OCI-LY1 (cell line): ENCODE results near the gene GMPR.
"Not testable (repeated sequence)": the region's sequence is repeated elsewhere in the genome, so short reads cannot be mapped to it uniquely, and the experiment has no call there.

ENCODE experiments used
- CTCF ChIP-seq: fragments of 200-600 bp; sonication (generic), shearing (Covaris generic); IDR thresholded peaks from 2 replicates; pipeline ENCODE4 v1.5.1; 2017; ENCODE audit warnings: mild to moderate bottlenecking, antibody characterized with exemption, low read length, moderate library complexity, mixed read lengths
- EZH2 ChIP-seq: fragments of 200-600 bp; sonication (generic), shearing (Covaris generic); IDR thresholded peaks from 2 replicates; pipeline ENCODE4 v1.8.0; 2017; ENCODE audit warnings: borderline replicate concordance, mixed run types, mild to moderate bottlenecking, antibody characterized with exemption, low read length, moderate library complexity, mixed read lengths

GRCh38 chr6:16269442-16270070 lies 31.2 kb downstream of the GMPR start:
- TF ChIP-seq CTCF, EZH2: not testable (repeated sequence)
